ENCODE measurements around the gene SLC15A4. TPM values are rescaled to one million over a fixed set of nuclear protein-coding genes. Genes with fewer than 3 reads are reported as not detected.
"Not testable (repeated sequence)": the region's sequence is repeated elsewhere in the genome, so short reads cannot be mapped to it uniquely, and the experiment has no call there.

Gene SLC15A4
- total and polyA plus RNA-seq, 9 of the 15 experiments (the other 6 are each of a cell fraction or from before 2014, with no cell fraction given), result 5.5 to 20.8 (median 10.1) TPM

- not testable (repeated sequence) for DNase-seq (ENCODE audit: extremely low read depth in 1 of 4, low spot score in 3 of 4)
Observed at GRCh38 chr12:128839885-128840284, 16.1 kb upstream of the SLC15A4 start.

GRCh38 chr12:128833418-128833817 is 9.7 kb upstream of the SLC15A4 start:
- ChIA-PET POLR2A (no interaction called here), CTCF (ENCODE audit: low intra/inter-chr PET ratio) (no interaction called here)
- no peak overlapping the region for H3K4me2 ChIP-seq (ENCODE audit: insufficient read depth, low read length)
- H2AFZ ChIP-seq (ENCODE audit: low read depth, low read length), result no peak overlapping the region
- H3K36me3 ChIP-seq (ENCODE audit: control insufficient read depth, insufficient read depth, low read length), result no peaks in the 10 kb centered on the region
- TF ChIP-seq KDM1A (IDR thresholded peaks at IDR 0.05) (peak; percentile 87 to 95; a peak in 3 of 4 replicates), HDAC1 (IDR thresholded peaks at IDR 0.05) (0 out of 4 replicates have a peak, but pooled peaks of 1 of the 2 experiments have one; percentile 15), KAT8 (IDR thresholded peaks at IDR 0.05; ENCODE audit: low read depth) (no peak)
- H3K4me3 ChIP-seq, result no peak overlapping the region
- no peaks in the 10 kb centered on the region for H4K20me1 ChIP-seq (replicated peaks; ENCODE audit: control insufficient read depth, insufficient read depth, low read length)
- intact Hi-C loops (cut with micrococcal nuclease), result no loop called here
- FAIRE-seq, result no peak
- in situ Hi-C loops (cut with MboI), result no loop called here
- H3K27ac ChIP-seq (ENCODE audit: extremely low read depth, low read depth, low read length), result no peak overlapping the region
- H3K9me1 ChIP-seq (ENCODE audit: control insufficient read depth, insufficient read depth, low read length), result no peaks in the 10 kb centered on the region
- no peaks in the 10 kb centered on the region for H3K9me3 ChIP-seq (replicated peaks; ENCODE audit: control insufficient read depth, insufficient read depth, low read depth, low read length)
- 8% methylated on average over 10 of the region's 10 CpGs for WGBS (ENCODE audit: insufficient coverage, low coverage, missing lambda C conversion rate)
- no peak for DNase-seq (ENCODE audit: extremely low read depth in 1 of 4, low spot score in 3 of 4)
- BruUV-seq (replicated peaks), result no TSS peak
- no peak for ATAC-seq
- H3K79me2 ChIP-seq (ENCODE audit: control insufficient read depth, insufficient read depth, low read length), result no peaks in the 10 kb centered on the region
- no peak overlapping the region for H3K9ac ChIP-seq (ENCODE audit: insufficient read depth in 1 of 2, low read depth in 2 of 2, low read length in 2 of 2)
- H3K27me3 ChIP-seq (ENCODE audit: control insufficient read depth in 2 of 2, insufficient read depth in 2 of 2, low read length in 2 of 2), result peaks cover 21 to 23% of the 10 kb centered on the region in 2 experiments
- H3K4me1 ChIP-seq (replicated peaks in 1 of 2; ENCODE audit: control insufficient read depth in 2 of 2, insufficient read depth in 2 of 2, low read length in 2 of 2), result no peaks in the 10 kb centered on the region

More at GRCh38 chr12:128839885-128840284, 16.1 kb upstream of the SLC15A4 start:
- FAIRE-seq; ATAC-seq; H4K20me1 ChIP-seq (replicated peaks; ENCODE audit: control insufficient read depth, insufficient read depth, low read length); POLR2A ChIA-PET; H3K36me3 ChIP-seq (ENCODE audit: control insufficient read depth, insufficient read depth, low read length); H3K4me3 ChIP-seq; H3K4me1 ChIP-seq (replicated peaks in 1 of 2; ENCODE audit: control insufficient read depth in 2 of 2, insufficient read depth in 2 of 2, low read length in 2 of 2); H3K4me2 ChIP-seq (ENCODE audit: insufficient read depth, low read length); intact Hi-C loops (cut with micrococcal nuclease); H3K9me3 ChIP-seq (replicated peaks; ENCODE audit: control insufficient read depth, insufficient read depth, low read depth, low read length); H2AFZ ChIP-seq (ENCODE audit: low read depth, low read length); H3K79me2 ChIP-seq (ENCODE audit: control insufficient read depth, insufficient read depth, low read length); H3K27ac ChIP-seq (ENCODE audit: extremely low read depth, low read depth, low read length); BruUV-seq (replicated peaks); CTCF ChIA-PET (ENCODE audit: low intra/inter-chr PET ratio); H3K9me1 ChIP-seq (ENCODE audit: control insufficient read depth, insufficient read depth, low read length); H3K9ac ChIP-seq (ENCODE audit: insufficient read depth in 1 of 2, low read depth in 2 of 2, low read length in 2 of 2); in situ Hi-C loops (cut with MboI): not testable (repeated sequence)
- H3K27me3 ChIP-seq (ENCODE audit: control insufficient read depth in 2 of 2, insufficient read depth in 2 of 2, low read length in 2 of 2), result peaks cover 12 to 30% of the 10 kb centered on the region in 2 experiments
- WGBS (ENCODE audit: insufficient coverage, low coverage, missing lambda C conversion rate), result 1% methylated on average over 12 of the region's 12 CpGs
